Glutamatergic neuron (in vitro differentiated cells): ENCODE measurements around the gene DNAI1. TPM values are rescaled to one million over a fixed set of nuclear protein-coding genes. Genes with fewer than 3 reads are reported as not detected.

Experiments used
- DNase-seq: peaks from one replicate; pipeline ENCODE4 v3.0.0; 2022
- H3K27ac Mint-ChIP-seq: one replicate; pipeline ENCODE4 v1.8.0; 2020; ENCODE audit warnings: mild to moderate bottlenecking, mixed read lengths, inconsistent platforms; ENCODE audit not compliant: unreplicated experiment
- H3K27me3 Mint-ChIP-seq: one replicate; pipeline ENCODE4 v1.8.0; 2020; ENCODE audit warnings: mild to moderate bottlenecking, moderate library complexity, mixed read lengths, inconsistent platforms; ENCODE audit not compliant: unreplicated experiment
- H3K36me3 Mint-ChIP-seq: one replicate; pipeline ENCODE4 v1.8.0; 2020; ENCODE audit warnings: mild to moderate bottlenecking, mixed read lengths, inconsistent platforms; ENCODE audit not compliant: unreplicated experiment
- H3K4me1 Mint-ChIP-seq: one replicate; pipeline ENCODE4 v1.8.0; 2020; ENCODE audit warnings: mild to moderate bottlenecking, low read depth, mixed read lengths, inconsistent platforms; ENCODE audit not compliant: unreplicated experiment
- H3K4me3 Mint-ChIP-seq: one replicate; pipeline ENCODE4 v1.8.0; 2020; ENCODE audit warnings: mild to moderate bottlenecking, mixed read lengths, inconsistent platforms; ENCODE audit not compliant: unreplicated experiment
- H3K9me3 Mint-ChIP-seq: one replicate; pipeline ENCODE4 v1.8.0; 2020; ENCODE audit warnings: mild to moderate bottlenecking, moderate library complexity, mixed read lengths, inconsistent platforms; ENCODE audit not compliant: unreplicated experiment
- total RNA-seq: library from RNA; stranded (reverse); fragmentation: NEBNext Ultra II Directional; extraction: Animal tissue kit (Norgen Biotek cat#: 25700); gene quantifications from one replicate; pipeline ENCODE4 v1.2.1, GENCODE V29; 2021; ENCODE audit not compliant: unreplicated experiment
- TF ChIP-seq, protein P1 (sequence below): fragments of 200-600 bp; sonication (generic); IDR thresholded peaks from one replicate; pipeline ENCODE4 v1.5.0; 2021; ENCODE audit not compliant: partially characterized antibody, unreplicated experiment

The DNAI1 gene
- total RNA-seq, 1 donor from 2014 or later, result 1.2 TPM

DNA sequence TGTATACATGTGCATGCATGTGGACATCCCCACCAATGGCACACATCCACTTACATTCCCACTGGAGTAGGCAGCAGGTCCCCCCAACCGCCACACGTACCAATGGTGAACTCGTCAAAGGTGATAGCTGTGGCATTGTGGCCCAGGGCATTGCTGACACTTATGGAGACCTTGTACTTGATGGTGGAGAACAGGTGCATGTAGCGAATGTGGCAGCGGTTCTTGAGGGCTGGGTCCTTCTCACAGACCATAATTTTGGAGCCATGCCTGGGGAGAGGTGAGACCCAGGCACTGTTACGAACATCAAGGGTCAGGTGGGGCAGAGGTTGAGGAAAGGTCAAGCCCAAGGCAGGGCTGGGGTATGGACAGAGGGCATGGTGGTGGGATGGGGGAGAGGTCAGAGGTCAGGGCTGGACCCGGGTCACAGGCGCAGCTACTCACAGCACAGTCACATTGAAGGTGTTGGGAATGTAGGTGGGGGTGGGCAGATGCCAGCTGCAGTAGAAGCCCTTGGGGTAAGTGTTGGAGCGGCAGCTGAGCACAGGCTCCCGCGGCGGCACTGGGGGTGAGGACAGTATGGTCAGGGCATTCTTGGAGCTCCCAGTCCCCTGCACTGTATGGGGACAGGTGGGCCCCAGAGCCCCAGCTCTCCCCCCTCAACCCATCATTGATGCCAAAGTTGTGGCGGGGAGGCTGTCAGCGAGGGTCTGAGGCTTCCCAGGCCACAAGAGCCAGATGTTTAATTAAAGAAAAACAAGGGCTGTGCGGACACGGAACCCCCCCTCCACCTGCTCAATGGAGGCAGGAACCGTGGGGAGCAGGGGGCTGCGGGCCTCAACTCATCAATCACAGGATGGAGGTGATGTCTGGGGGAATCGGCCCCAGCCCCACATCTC, 99.1 kb downstream of the DNAI1 start:
- H3K4me1 Mint-ChIP-seq, result peaks cover 56% of the 10 kb centered on the region
- no peak overlapping the region for H3K4me3 Mint-ChIP-seq
- H3K9me3 Mint-ChIP-seq, result peaks cover 27% of the 10 kb centered on the region
- TF ChIP-seq, protein P1, sequence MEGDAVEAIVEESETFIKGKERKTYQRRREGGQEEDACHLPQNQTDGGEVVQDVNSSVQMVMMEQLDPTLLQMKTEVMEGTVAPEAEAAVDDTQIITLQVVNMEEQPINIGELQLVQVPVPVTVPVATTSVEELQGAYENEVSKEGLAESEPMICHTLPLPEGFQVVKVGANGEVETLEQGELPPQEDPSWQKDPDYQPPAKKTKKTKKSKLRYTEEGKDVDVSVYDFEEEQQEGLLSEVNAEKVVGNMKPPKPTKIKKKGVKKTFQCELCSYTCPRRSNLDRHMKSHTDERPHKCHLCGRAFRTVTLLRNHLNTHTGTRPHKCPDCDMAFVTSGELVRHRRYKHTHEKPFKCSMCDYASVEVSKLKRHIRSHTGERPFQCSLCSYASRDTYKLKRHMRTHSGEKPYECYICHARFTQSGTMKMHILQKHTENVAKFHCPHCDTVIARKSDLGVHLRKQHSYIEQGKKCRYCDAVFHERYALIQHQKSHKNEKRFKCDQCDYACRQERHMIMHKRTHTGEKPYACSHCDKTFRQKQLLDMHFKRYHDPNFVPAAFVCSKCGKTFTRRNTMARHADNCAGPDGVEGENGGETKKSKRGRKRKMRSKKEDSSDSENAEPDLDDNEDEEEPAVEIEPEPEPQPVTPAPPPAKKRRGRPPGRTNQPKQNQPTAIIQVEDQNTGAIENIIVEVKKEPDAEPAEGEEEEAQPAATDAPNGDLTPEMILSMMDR, result no peak
- peak overlapping the region; percentile 90 for H3K27ac Mint-ChIP-seq
- H3K36me3 Mint-ChIP-seq, result peaks cover 8% of the 10 kb centered on the region
- peaks cover 26% of the 10 kb centered on the region for H3K27me3 Mint-ChIP-seq
- no peak for DNase-seq

DNA sequence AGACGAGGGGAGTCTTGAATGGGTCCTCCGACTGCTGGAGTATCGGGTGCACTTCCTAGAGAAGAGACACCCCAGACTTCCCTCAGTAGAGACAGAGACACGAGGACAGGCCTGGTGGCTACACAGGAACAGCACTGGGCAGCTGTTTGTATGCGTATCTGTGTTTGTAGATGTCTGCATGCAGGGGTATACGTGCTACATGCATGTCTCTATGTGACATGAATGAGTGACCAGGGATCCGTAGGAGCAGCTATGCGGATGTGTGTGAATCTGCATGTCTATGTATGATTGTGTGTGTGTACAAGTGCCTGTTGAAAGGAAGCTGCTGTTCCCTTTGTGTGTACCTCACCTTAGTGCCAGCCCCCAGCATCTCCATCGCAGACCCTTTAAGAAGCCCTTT, 99.8 kb downstream of the DNAI1 start:
- Mint-ChIP-seq H3K27me3 (peaks cover 29% of the 10 kb centered on the region), H3K4me3 (peak overlapping the region; percentile 65), H3K27ac (peak overlapping the region; percentile 90)

DNA sequence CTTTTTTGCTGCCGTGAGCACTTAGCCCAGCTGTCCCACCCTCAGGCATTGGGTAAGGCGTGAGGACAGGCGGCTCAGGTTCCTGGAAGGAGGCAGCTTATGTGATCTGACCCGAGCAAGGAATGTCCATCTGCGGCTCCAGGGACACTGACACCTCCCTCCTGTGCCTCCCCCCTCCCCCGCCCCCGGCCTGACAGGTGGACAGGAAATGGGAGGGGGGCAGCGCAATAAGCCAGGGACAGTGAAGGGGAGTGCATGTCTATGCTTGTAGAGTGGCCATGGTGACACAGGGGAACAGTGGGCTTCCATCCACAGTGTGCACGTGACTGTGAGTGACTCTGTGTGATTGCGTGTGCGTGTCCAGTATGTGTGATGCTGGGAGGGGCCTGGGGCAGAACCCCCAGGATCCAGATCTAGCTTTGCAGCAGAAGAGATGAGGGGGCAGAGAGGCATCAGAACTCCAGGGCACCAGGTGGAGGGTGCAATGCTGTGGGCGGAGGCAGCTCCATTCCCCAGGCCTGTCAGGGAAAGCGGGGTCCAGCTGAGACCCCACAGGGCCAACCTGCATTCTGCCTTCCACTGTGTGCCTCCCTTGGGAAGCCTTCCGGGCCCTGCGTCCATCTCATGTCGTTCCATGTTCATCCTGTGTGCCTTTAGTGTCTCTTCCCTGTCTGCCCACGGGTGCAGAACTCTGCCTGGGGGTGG, 100.5 kb downstream of the DNAI1 start:
- peak overlapping the region; percentile 90 for H3K27ac Mint-ChIP-seq
- peaks cover 21% of the 10 kb centered on the region for H3K36me3 Mint-ChIP-seq
- TF ChIP-seq, protein P1, result no peak
- peaks cover 33% of the 10 kb centered on the region for H3K9me3 Mint-ChIP-seq
- H3K4me3 Mint-ChIP-seq, result peak overlapping the region; percentile 72
- H3K27me3 Mint-ChIP-seq, result peaks cover 31% of the 10 kb centered on the region
- no peak for DNase-seq
- peaks cover 59% of the 10 kb centered on the region for H3K4me1 Mint-ChIP-seq

More for the DNA sequence above, 99.8 kb downstream of the DNAI1 start:
- Mint-ChIP-seq H3K36me3 (peaks cover 14% of the 10 kb centered on the region), H3K9me3 (peaks cover 28% of the 10 kb centered on the region), H3K4me1 (peaks cover 56% of the 10 kb centered on the region)
- no peak for DNase-seq
- TF ChIP-seq, protein P1, result no peak

DNA sequence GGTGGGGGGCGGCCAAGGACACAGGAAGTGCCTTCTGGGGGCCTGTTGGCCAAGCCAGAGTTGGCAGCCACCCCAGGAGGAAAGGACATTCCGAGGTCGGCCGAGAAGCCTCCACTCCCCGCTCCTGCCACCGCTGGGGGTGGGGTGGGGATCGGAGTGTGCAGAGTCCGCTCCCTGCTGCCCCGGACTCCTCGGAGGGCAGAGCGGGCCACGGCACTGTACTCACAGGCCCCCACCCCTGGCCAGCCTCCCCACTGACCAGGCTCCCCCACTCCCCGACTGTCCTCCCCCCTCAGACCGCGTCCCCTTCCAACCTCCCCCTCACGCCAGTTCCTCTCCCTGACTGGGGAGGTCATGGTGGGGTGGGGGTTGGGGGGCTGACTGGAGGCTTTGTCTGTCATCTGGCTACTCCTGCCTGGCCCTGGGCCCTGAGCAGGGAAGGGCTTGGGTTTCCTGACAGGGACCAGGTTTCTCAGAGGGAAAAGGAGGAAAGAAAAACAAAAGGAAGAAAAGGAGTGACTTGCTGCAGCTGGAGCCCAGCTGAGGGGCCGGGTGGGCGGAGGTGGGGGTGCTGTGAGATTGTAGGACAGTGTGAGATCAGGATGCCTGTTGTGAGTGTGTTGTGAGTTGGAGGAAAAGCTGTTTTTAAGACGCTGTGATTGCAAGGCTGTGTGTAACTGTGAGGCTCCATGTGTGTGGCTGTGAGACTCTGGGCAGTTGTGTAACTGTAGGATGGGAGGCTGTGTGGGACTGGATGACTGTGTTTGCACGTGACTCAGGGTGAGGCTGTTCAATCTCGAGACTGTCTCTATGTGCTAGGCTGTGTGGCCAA, 101.2 kb downstream of the DNAI1 start:
- H3K27ac Mint-ChIP-seq, result peak overlapping the region; percentile 94
- peaks cover 29% of the 10 kb centered on the region for H3K27me3 Mint-ChIP-seq
- H3K4me3 Mint-ChIP-seq, result peak overlapping the region; percentile 63
- DNase-seq, result no peak
- H3K4me1 Mint-ChIP-seq, result peaks cover 57% of the 10 kb centered on the region
- TF ChIP-seq, protein P1, result no peak
- peaks cover 29% of the 10 kb centered on the region for H3K9me3 Mint-ChIP-seq
- peaks cover 23% of the 10 kb centered on the region for H3K36me3 Mint-ChIP-seq
